ENCODE data around the gene PHF12.
A peak's percentile ranks its signal among the peaks of the same experiment; 100 is the strongest.
"Not testable (repeated sequence)": the region's sequence is repeated elsewhere in the genome, so short reads cannot be mapped to it uniquely, and the experiment has no call there.

Gene PHF12

GRCh38 chr17:28879886-28880571 is 71.3 kb downstream of the PHF12 start:
- DNase-seq, result no peak

GRCh38 chr17:28878981-28879380 is 72.3 kb downstream of the PHF12 start:
- DNase-seq, result peak; percentile 40

GRCh38 chr17:28878158-28878910 is 73.0 kb downstream of the PHF12 start:
- no peak for DNase-seq

- DNase-seq, result not testable (repeated sequence)
Measured at GRCh38 chr17:28877150-28877711, 74.1 kb downstream of the PHF12 start.

GRCh38 chr17:28875848-28876550 is 75.3 kb downstream of the PHF12 start:
- DNase-seq, result no peak

- DNase-seq, result no peak
Measured at GRCh38 chr17:28874750-28875149, 76.6 kb downstream of the PHF12 start.

GRCh38 chr17:28873839-28874238 is 77.5 kb downstream of the PHF12 start:
- no peak for DNase-seq

GRCh38 chr17:28871056-28871579 is 80.2 kb downstream of the PHF12 start:
- no peak for DNase-seq

GRCh38 chr17:28867276-28867675 is 84.0 kb downstream of the PHF12 start:
- DNase-seq, result no peak

GRCh38 chr17:28865946-28866752 is 85.2 kb downstream of the PHF12 start:
- no peak for DNase-seq

- DNase-seq, result no peak
Measured at GRCh38 chr17:28864991-28865849, 86.1 kb downstream of the PHF12 start.

GRCh38 chr17:28863953-28864352 is 87.4 kb downstream of the PHF12 start:
- no peak for DNase-seq

- no peak for DNase-seq
Measured at GRCh38 chr17:28862561-28862960, 88.8 kb downstream of the PHF12 start.

- no peak for DNase-seq
Measured at GRCh38 chr17:28861393-28862203, 89.7 kb downstream of the PHF12 start.

GRCh38 chr17:28860363-28860808 is 90.9 kb downstream of the PHF12 start:
- DNase-seq, result no peak

- DNase-seq, result no peak
Measured at GRCh38 chr17:28858801-28859355, 92.4 kb downstream of the PHF12 start.

- DNase-seq, result no peak
Measured at GRCh38 chr17:28857905-28858800, 93.2 kb downstream of the PHF12 start.

GRCh38 chr17:28856028-28856574 is 95.2 kb downstream of the PHF12 start:
- DNase-seq, result no peak

- DNase-seq, result no peak
Measured at GRCh38 chr17:28855336-28855679, 96.0 kb downstream of the PHF12 start.

Data from NCI-H510A (cell line).